ENCODE measurements around the gene MRPL41. TPM values are rescaled to one million over a fixed set of nuclear protein-coding genes. Genes with fewer than 3 reads are reported as not detected.

Gene MRPL41
- total RNA-seq, 8 experiments from 2014 or later = 18.4 to 36.5 (median 29.6) TPM

GRCh38 chr9:137598943-137599342 is 47.3 kb downstream of the MRPL41 start:
- ATAC-seq (replicated peaks in 6 of 8) = no peak
- in situ Hi-C loops (cut with MboI; ENCODE audit: low pct_unique_long_range_greater_than_20kb in 2 of 9, low sequenced_read_pairs in 9 of 9, unreplicated experiment in 9 of 9) = loop anchor here in 1 of 9 experiments (25.0 kb wide), 1 partner anchor 88 kb away; no protein-coding TSS in a partner anchor
- 60 to 90% (median 79%) methylated on average over 1 to 7 of the region's 8 CpGs; no CpG with 5 or more reads in 2 of the 10 experiments for WGBS, 10 experiments
- Histone ChIP-seq H3K27ac (no peak overlapping the region), H3K4me1 (replicated peaks in 1 of 2) (no peaks in the 10 kb centered on the region), H3K4me3 (no peak overlapping the region)

Other genes starting within 250 kb of the MRPL41 start
- 10 to 100 TPM in 1 of 8 experiments, 1 to 10 TPM in 5, under 1 TPM in 1, not detected in 1; 1.00 to 20.5 (median 3.4) TPM for gene NRARP, start 249.6 kb upstream of the MRPL41 start, total RNA-seq
- 10 to 100 TPM in 3 of 8 experiments, 1 to 10 TPM in 5; 3.2 to 14.8 (median 9.6) TPM for gene EXD3, start 128.7 kb upstream of the MRPL41 start, total RNA-seq
- 1 to 10 TPM in 2 of 8 experiments, under 1 TPM in 6; 0.13 to 2.1 (median 0.32) TPM for gene NOXA1, start 128.5 kb upstream of the MRPL41 start, total RNA-seq
- gene ENTPD8, start 110.5 kb upstream of the MRPL41 start, total RNA-seq = under 1 TPM in 6 of 8 experiments, not detected in 2; 0.08 to 0.52 (median 0.21) TPM
- 100 to 1,000 TPM in 1 of 8 experiments, 10 to 100 TPM in 7; 18.0 to 116 (median 26.2) TPM for gene NSMF, start 92.5 kb upstream of the MRPL41 start, total RNA-seq
- 1 to 10 TPM in 5 of 8 experiments, under 1 TPM in 3; 0.16 to 3.3 (median 1.5) TPM for gene PNPLA7, start 1.5 kb upstream of the MRPL41 start, total RNA-seq
- gene DPH7, start 27.0 kb downstream of the MRPL41 start, total RNA-seq = 10 to 100 TPM; 26.3 to 74.6 (median 41.1) TPM
- gene ZMYND19, start 38.6 kb downstream of the MRPL41 start, total RNA-seq = 10 to 100 TPM; 19.6 to 45.9 (median 26.8) TPM
- gene ARRDC1, start 53.8 kb downstream of the MRPL41 start, total RNA-seq = 10 to 100 TPM in 7 of 8 experiments, 1 to 10 TPM in 1; 9.4 to 30.2 (median 14.7) TPM
- 10 to 100 TPM; 25.0 to 90.6 (median 42.6) TPM for gene EHMT1, start 67.1 kb downstream of the MRPL41 start, total RNA-seq